HG03097 (cell line): ENCODE measurements around the gene TXNDC5.

Experiments
- ATAC-seq: cut with Tn5 transposase; IDR thresholded peaks from one replicate; pipeline ENCODE4 v1.9.1; 2021; ENCODE audit not compliant: unreplicated experiment, low FRiP score

The TXNDC5 gene

DNA sequence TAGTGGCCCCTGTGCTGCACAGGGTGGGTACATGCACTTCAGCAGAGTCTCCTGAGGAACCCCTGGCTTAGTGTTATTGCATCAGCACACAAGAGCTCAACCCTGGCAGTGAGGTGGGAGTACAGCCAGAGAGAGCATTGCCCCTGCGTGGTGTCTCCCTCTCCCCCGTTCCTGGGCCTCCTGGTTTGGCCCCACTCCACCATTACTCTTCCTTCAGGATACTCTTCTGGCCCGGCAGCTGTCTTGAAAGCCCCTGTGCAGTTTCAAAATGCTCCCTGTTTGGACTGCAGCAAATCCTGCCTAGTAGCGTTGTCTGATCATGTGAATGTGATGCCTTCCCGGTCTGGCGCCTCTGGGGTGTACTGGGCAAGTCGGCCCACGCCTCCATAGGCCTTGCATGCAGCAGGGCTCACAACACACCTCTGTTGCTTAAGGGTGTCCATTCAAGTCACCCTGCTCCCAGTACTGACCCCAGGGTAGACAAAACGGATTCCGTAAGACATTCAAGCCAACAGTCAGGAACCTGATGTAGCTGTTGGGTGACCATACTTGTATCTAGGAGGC lies 32.1 kb downstream of the TXNDC5 start:
- no peak for ATAC-seq

DNA sequence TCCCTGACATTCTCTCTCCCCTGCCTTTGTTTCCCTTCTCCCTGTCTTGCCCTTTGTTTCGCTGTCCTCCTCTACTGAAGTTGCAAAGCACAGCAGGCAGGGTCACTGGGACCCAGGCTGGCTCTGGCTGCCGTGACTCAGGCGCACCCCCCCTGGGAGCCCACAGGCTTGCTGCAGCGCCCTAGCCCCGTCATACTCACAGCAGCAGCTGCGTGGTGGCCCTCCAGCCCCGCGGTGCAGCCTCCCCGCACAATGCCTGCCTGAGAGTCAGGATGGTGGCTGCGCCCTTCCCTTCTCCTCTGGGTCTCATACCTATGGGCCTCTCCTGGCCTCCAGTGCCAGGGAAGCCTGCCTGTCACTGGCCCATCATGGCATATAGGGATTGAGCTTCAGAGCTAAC lies 41.7 kb downstream of the TXNDC5 start:
- ATAC-seq = no peak

DNA sequence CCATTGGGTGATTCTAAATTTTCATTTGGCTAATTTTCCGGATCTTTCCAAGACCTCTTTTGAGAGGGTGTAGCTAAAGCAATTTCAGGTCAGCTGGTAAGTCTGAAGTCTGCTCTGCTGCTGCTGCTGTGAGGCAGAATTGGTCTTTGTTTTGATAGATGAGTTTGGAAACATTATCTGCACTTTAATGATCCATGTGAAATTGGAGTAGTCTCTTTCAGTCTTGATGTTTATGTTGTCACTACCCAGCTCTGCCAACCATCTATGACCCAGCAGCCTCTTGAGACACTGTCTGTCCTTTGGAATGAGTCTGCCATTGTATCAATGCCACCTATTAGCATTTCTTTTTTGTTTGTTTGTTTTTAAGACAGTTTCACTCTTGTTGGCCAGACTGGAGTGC lies 44.1 kb downstream of the TXNDC5 start:
- ATAC-seq = no peak

- no peak for ATAC-seq
Observed at GRCh38 chr6:7865781-7866180, 44.8 kb downstream of the TXNDC5 start.

- no peak for ATAC-seq
Observed at GRCh38 chr6:7859591-7859990, 51.0 kb downstream of the TXNDC5 start.

- no peak for ATAC-seq
Observed at GRCh38 chr6:7851780-7852179, 58.8 kb downstream of the TXNDC5 start.

GRCh38 chr6:7848229-7848628 lies 62.4 kb downstream of the TXNDC5 start:
- ATAC-seq = no peak

DNA sequence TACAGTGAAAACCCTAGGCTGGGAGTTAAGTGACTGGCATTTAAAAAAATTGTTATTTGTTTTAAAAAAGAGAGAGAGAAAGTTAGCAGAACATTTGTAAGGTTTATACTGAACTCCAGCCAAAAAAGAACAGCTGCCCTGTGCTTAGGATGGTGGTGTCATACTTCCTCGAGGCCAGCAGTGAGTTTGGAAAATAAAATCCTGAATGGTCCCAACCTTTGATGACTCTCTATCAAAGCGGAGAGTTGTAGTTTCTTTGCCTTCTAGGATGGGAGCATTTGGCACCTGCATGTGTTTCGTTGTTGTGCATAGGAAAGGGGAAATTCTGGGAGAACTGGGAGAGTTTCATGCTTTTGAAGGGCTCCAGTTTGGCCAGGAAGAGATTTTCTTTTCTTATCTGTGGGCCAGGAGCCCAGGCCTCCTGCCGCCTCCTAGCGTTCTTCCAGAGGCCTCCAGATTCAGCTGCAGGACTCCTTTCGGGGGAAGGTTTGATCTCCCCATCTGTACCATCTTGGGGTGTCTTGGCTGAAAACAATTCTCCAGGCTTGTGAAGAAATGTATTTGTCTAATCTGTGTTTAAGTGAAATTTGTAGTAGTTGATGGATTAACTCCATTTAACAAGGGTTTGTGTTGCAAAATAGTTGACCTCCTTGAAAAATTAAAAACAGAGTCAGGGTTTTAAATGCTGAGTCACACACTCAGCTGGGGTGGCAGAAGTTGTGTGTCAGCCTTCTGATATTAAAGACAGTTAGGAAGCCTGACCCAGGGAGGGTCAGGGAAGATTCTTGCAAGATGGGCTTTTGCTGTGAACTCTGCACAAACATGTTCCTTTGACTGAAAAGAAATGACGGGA lies 63.4 kb downstream of the TXNDC5 start:
- ATAC-seq = no peak

DNA sequence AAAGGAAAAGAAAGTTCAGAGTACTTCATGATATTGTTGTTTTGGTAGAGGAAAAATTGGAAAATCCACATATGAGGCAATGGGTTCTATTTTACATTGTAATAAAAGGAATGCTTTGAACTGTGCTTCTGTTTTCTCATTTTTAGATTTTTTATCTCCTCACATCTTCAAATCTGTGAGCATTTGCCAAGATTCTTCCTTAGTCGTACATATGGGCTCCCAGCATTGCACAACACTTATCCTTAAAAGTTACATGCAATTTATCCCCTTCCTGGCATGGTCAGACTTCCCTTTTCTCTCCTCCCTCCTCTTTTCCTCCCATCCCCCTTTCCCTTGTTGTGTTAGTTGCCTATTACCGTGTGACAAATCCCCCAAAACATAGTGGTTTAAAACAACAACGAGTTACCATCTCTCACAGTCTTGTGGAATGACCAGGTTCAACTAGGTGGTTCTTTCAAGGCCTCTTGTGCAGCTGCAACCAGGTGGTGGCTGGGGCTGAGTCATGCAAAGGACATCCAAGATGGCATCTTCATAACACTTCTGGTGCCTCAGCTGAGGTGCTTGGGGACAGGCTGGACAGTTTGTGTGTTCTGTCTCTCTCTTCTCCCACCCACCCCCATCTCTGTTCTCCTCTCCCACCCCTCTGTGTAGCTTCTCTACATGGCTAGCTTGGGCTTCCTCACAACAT lies 68.7 kb downstream of the TXNDC5 start:
- ATAC-seq = no peak

GRCh38 chr6:7836371-7837026 lies 74.1 kb downstream of the TXNDC5 start:
- no peak for ATAC-seq

DNA sequence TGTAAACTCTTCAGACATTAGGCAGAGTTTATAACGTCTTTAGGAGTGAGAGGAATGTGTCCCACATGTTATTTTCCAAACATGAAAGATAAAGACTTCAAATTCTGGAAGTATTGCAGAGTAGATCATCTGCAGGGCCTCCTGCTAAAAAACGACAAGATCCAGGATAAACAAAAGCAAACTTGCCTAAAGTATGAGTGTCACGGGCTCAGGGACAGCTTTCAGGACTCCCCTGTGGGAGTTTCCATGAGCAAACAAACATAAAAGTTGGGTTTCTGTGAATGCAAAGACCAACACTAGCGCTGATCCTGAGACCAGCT lies 76.9 kb downstream of the TXNDC5 start:
- no peak for ATAC-seq

GRCh38 chr6:7832904-7833750 lies 77.5 kb downstream of the TXNDC5 start:
- no peak for ATAC-seq
